Epithelial cell of esophagus (primary cell): ENCODE measurements around the gene ZC3H15.

Experiments used
- DNase-seq: peaks from one replicate; pipeline ENCODE4 v3.0.0; 2010; ENCODE audit warnings: low read depth
- H3K4me3 ChIP-seq: 2 replicates; pipeline ENCODE4 v1.5.1; 2011; ENCODE audit warnings: mild to moderate bottlenecking, low read length, control low read depth
- TF ChIP-seq, protein P1 (sequence below): IDR thresholded peaks from 2 replicates; pipeline ENCODE4 v1.5.1; 2011; ENCODE audit warnings: low read depth, mild to moderate bottlenecking, low read length, control low read depth, inconsistent platforms; ENCODE audit not compliant: insufficient read depth; ENCODE audit errors: missing control alignments

Gene ZC3H15

GRCh38 chr2:186477790-186478189 lies 8.3 kb upstream of the ZC3H15 start:
- no peak for DNase-seq
- TF ChIP-seq, protein P1, sequence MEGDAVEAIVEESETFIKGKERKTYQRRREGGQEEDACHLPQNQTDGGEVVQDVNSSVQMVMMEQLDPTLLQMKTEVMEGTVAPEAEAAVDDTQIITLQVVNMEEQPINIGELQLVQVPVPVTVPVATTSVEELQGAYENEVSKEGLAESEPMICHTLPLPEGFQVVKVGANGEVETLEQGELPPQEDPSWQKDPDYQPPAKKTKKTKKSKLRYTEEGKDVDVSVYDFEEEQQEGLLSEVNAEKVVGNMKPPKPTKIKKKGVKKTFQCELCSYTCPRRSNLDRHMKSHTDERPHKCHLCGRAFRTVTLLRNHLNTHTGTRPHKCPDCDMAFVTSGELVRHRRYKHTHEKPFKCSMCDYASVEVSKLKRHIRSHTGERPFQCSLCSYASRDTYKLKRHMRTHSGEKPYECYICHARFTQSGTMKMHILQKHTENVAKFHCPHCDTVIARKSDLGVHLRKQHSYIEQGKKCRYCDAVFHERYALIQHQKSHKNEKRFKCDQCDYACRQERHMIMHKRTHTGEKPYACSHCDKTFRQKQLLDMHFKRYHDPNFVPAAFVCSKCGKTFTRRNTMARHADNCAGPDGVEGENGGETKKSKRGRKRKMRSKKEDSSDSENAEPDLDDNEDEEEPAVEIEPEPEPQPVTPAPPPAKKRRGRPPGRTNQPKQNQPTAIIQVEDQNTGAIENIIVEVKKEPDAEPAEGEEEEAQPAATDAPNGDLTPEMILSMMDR, result no peak
- no peak overlapping the region for H3K4me3 ChIP-seq

DNA sequence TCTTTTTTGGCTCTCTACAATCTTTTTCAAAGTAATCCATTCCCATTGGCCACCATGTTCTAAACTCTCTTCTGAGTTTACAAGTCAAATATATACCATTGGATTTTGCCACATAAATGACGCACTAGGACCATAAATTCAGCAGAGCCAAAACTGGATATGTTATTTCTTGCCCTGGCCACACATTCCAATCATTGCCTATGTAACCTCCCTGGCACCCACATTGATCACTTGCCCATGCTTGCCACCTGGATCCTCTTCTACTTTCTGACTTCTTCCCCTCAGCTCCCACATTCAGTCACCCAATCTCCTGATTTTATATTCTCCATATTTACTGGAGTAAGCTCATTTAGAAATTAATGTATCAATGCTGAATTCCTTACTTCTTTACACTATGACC lies 5.1 kb upstream of the ZC3H15 start:
- TF ChIP-seq, protein P1, result no peak
- DNase-seq, result peak; percentile 62
- H3K4me3 ChIP-seq, result no peak overlapping the region

GRCh38 chr2:186484062-186484735 lies 1.9 kb upstream of the ZC3H15 start:
- TF ChIP-seq, protein P1, result no peak
- peak overlapping the region; percentile 91 for H3K4me3 ChIP-seq
- no peak for DNase-seq

- H3K4me3 ChIP-seq, result peak overlapping the region; percentile 91
- DNase-seq, result no peak
- TF ChIP-seq, protein P1, result no peak
These were observed 537 bp upstream of the ZC3H15 start for GRCh38 chr2:186485576-186485870.

DNA sequence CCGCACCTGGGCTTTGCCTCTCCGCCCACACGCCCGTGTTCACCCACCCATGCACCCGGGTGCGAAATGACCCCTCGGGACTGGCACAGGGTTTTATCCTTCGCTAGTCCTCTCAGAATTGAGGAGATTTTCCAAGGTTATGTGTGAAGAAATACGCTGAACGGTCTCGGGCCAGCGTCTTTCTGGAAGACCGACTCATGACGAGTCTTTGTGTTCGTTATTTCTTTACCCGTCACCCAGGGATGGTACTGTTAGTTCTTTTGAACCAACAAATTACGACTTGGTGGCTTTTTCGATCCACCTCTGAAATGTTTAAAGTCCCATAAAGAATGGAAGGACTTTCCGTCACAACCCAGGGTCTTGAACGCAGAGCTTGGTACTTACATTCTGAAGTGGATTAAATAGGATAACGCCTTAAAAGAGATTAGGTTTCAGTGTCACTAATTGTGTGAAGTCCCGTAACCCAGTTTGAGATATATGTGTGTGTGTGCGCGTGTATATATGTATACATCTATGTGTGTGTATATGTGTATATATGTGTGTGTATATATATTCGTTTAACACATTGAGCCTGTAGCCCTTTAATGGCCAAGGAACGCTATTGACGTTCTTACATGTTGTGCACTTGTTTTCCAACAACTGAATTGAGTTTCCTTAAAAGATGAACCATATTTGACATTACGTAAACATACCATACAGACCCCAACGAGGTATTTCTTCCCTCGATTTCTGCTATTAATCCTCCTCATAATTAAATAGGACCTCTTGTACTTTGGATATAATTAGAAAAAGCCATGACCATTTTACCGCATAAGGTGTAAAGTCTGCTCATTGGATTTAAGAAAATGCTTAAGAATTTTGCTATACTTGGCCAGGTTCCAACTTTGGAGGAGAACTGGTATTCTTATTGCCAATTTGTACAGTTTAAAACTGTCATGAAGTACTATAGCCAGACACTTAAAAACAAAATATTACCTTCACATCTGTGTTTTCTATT lies 889 bp downstream of the ZC3H15 start:
- DNase-seq, result peak; percentile 30
- TF ChIP-seq, protein P1, result no peak
- peak overlapping the region; percentile 91 for H3K4me3 ChIP-seq

GRCh38 chr2:186493564-186494085 lies 7.6 kb downstream of the ZC3H15 start:
- TF ChIP-seq, protein P1, result no peak
- DNase-seq, result peak; percentile 41
- H3K4me3 ChIP-seq, result no peak overlapping the region
